ENCODE results near the gene CD109. TPM values are rescaled to one million over a fixed set of nuclear protein-coding genes. Genes with fewer than 3 reads are reported as not detected.

Gene CD109
- polyA plus RNA-seq, 1 donor from 2014 or later: 0.07 TPM

GRCh38 chr6:73858376-73858775 is 162.4 kb downstream of the CD109 start:
- H3K4me2 ChIP-seq (ENCODE audit: low read length): no peak overlapping the region
- H3F3A ChIP-seq (ENCODE audit: insufficient read depth, low read length, poor library complexity, severe bottlenecking): no peaks in the 10 kb centered on the region
- no peak overlapping the region for H2AFZ ChIP-seq (ENCODE audit: low read depth, low read length)
- H3K27me3 ChIP-seq (ENCODE audit: insufficient read depth, low read depth, low read length): no peaks in the 10 kb centered on the region
- no peaks in the 10 kb centered on the region for H3K79me2 ChIP-seq (replicated peaks; ENCODE audit: insufficient read depth, low read length)
- no peaks in the 10 kb centered on the region for H3K9me2 ChIP-seq (ENCODE audit: insufficient read depth, low read length)
- TF ChIP-seq POLR2AphosphoS5 (IDR thresholded peaks at IDR 0.05): no peak
- TF ChIP-seq EP300 (conservative IDR thresholded peaks at IDR 0.05; ENCODE audit: poor library complexity, severe bottlenecking): no peak
- TF ChIP-seq SMC3 (conservative IDR thresholded peaks at IDR 0.05; ENCODE audit: poor library complexity): no peak
- no peak for TF ChIP-seq TAF1 (IDR thresholded peaks at IDR 0.05; ENCODE audit: low read depth)
- no peak for TF ChIP-seq RAD21 (conservative IDR thresholded peaks at IDR 0.05)
- H3K4me3 ChIP-seq (ENCODE audit: low read length): no peak overlapping the region
- no peak overlapping the region for H3K9ac ChIP-seq (ENCODE audit: low read length)
- no peak overlapping the region for H3K27ac ChIP-seq (ENCODE audit: low read length)
- H3K36me3 ChIP-seq (ENCODE audit: insufficient read depth, low read length): no peaks in the 10 kb centered on the region
- no peaks in the 10 kb centered on the region for H3K9me3 ChIP-seq (ENCODE audit: low read length)
- no peaks in the 10 kb centered on the region for H4K20me1 ChIP-seq (ENCODE audit: insufficient read depth)

GRCh38 chr6:73860303-73860702 is 164.3 kb downstream of the CD109 start:
- Histone ChIP-seq H3F3A (ENCODE audit: insufficient read depth, low read length, poor library complexity, severe bottlenecking) (no peaks in the 10 kb centered on the region), H3K27ac (ENCODE audit: low read length) (no peak overlapping the region), H4K20me1 (ENCODE audit: insufficient read depth) (no peaks in the 10 kb centered on the region), H3K79me2 (replicated peaks; ENCODE audit: insufficient read depth, low read length) (no peaks in the 10 kb centered on the region), H3K4me3 (ENCODE audit: low read length) (no peak overlapping the region), H3K36me3 (ENCODE audit: insufficient read depth, low read length) (no peaks in the 10 kb centered on the region), H3K9me3 (ENCODE audit: low read length) (no peaks in the 10 kb centered on the region), H3K4me2 (ENCODE audit: low read length) (no peak overlapping the region), H3K27me3 (ENCODE audit: insufficient read depth, low read depth, low read length) (no peaks in the 10 kb centered on the region), H3K9ac (ENCODE audit: low read length) (no peak overlapping the region), H3K9me2 (ENCODE audit: insufficient read depth, low read length) (no peaks in the 10 kb centered on the region), H2AFZ (ENCODE audit: low read depth, low read length) (no peak overlapping the region)
- no peak for TF ChIP-seq POLR2AphosphoS5 (IDR thresholded peaks at IDR 0.05)

GRCh38 chr6:73866305-73866704 is 170.3 kb downstream of the CD109 start:
- Histone ChIP-seq H3K27me3 (ENCODE audit: insufficient read depth, low read depth, low read length) (no peaks in the 10 kb centered on the region), H2AFZ (ENCODE audit: low read depth, low read length) (no peak overlapping the region), H3K4me2 (ENCODE audit: low read length) (no peak overlapping the region), H3K4me3 (ENCODE audit: low read length) (no peak overlapping the region), H3K9ac (ENCODE audit: low read length) (no peak overlapping the region), H3K36me3 (ENCODE audit: insufficient read depth, low read length) (no peaks in the 10 kb centered on the region), H4K20me1 (ENCODE audit: insufficient read depth) (no peaks in the 10 kb centered on the region), H3K9me2 (ENCODE audit: insufficient read depth, low read length) (no peaks in the 10 kb centered on the region), H3K27ac (ENCODE audit: low read length) (no peak overlapping the region), H3K79me2 (replicated peaks; ENCODE audit: insufficient read depth, low read length) (no peaks in the 10 kb centered on the region), H3K9me3 (ENCODE audit: low read length) (no peaks in the 10 kb centered on the region), H3F3A (ENCODE audit: insufficient read depth, low read length, poor library complexity, severe bottlenecking) (no peaks in the 10 kb centered on the region)
- TF ChIP-seq REST (IDR thresholded peaks at IDR 0.05; ENCODE audit: borderline replicate concordance) (no peak), EP300 (conservative IDR thresholded peaks at IDR 0.05; ENCODE audit: poor library complexity, severe bottlenecking) (no peak), MXI1 (conservative IDR thresholded peaks at IDR 0.05; ENCODE audit: poor library complexity, severe bottlenecking) (no peak), CTCF (IDR thresholded peaks at IDR 0.05; ENCODE audit: poor library complexity, severe bottlenecking) (no peak), EZH2 (IDR thresholded peaks at IDR 0.05; ENCODE audit: borderline replicate concordance, insufficient read depth, low read length, poor library complexity, severe bottlenecking) (no peak), TAF1 (IDR thresholded peaks at IDR 0.05; ENCODE audit: low read depth) (no peak), RAD21 (conservative IDR thresholded peaks at IDR 0.05) (no peak), POLR2AphosphoS5 (IDR thresholded peaks at IDR 0.05) (no peak), SMC3 (conservative IDR thresholded peaks at IDR 0.05; ENCODE audit: poor library complexity) (no peak)
